HG03565 (cell line): ENCODE data around the gene PRPSAP1.
A peak's percentile ranks its signal among the peaks of the same experiment; 100 is the strongest.
"Not testable (repeated sequence)": the region's sequence is repeated elsewhere in the genome, so short reads cannot be mapped to it uniquely, and the experiment has no call there.

ENCODE experiments used
- ATAC-seq: cut with Tn5 transposase; IDR thresholded peaks from one replicate; pipeline ENCODE4 v1.9.1; 2021; ENCODE audit warnings: mild to moderate bottlenecking, moderate library complexity; ENCODE audit not compliant: unreplicated experiment

PRPSAP1 gene

GRCh38 chr17:76360461-76360860 lies 6.7 kb upstream of the PRPSAP1 start:
- no peak for ATAC-seq

GRCh38 chr17:76359776-76360175 lies 6.1 kb upstream of the PRPSAP1 start:
- ATAC-seq: not testable (repeated sequence)

DNA sequence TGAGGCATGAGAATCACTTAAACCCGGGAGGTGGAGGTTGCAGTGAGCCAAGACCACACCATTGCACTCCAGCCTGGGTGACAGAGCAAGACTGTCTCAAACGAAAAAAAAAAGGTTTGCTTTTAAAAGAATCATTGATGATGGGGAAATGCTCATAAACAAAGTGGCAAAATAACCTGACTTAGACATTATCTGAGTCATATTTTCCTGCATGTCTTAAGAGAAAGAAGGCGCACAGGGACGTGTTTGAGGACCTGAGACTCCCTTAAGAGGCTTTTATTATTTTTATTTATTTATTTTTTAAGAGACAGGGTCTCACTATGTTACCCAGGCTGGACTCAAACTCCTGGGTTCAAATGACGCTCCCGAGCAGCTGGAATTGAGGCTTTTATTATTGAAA lies 5.7 kb upstream of the PRPSAP1 start:
- ATAC-seq: no peak

DNA sequence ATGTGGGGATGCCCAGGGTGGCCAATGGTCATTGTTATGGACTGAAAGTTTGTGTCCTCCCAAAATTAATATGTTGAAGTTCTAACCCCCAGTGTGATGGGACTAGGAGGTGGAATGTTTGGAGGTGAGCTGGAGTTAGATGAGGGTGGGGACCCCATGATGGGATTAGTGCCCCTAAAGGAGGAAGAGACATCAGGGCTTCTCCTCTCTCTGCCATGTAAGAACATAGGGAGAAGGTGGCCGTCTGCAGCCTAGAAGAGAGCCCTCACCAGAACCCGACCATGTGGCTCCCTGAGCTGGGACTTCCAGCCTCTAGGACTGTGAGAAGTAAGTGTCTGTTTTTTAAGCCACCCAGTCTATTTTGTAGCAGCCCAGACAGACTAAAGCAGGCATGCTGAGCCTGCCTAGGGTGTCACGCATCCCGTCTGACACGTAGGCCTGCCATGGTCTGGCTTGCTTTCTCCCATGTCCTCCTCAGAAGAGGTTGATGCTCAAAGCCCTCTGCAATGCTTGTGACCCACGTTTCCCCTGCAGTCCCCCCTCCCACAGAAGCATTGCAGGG lies 4.0 kb upstream of the PRPSAP1 start:
- ATAC-seq: no peak

GRCh38 chr17:76356803-76357456 lies 3.2 kb upstream of the PRPSAP1 start:
- ATAC-seq: no peak

DNA sequence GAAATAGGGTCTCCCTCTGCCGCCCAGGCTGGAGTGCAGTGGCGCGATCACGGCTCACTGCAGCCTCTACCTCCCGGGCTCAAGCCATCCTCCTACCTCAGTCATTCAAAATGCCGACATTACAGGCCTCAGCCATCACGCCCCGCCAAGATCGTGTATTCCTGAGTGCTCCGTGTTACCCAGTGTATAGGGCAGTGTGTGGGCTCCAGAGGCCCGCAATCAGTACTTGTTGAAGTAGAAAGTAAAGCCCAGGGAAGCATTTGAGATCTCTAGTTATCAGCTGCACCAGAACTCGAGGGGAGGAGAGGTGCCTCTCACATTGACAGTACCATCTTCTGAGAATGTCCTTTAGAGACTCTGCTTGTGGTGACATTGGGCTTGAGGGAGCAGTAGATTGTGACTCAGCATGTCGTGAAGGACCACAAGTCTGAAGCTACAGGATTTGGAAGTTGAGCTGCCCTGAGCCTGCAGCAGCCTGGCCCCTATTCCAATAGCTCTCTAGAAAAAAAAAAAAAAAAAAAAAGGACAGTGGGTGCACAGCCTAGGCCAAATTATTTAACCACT lies 1.1 kb upstream of the PRPSAP1 start:
- no peak for ATAC-seq

GRCh38 chr17:76354317-76354729 lies 607 bp upstream of the PRPSAP1 start:
- no peak for ATAC-seq

- peak; percentile 5 for ATAC-seq
Observed at GRCh38 chr17:76353004-76353598, 615 bp downstream of the PRPSAP1 start.

DNA sequence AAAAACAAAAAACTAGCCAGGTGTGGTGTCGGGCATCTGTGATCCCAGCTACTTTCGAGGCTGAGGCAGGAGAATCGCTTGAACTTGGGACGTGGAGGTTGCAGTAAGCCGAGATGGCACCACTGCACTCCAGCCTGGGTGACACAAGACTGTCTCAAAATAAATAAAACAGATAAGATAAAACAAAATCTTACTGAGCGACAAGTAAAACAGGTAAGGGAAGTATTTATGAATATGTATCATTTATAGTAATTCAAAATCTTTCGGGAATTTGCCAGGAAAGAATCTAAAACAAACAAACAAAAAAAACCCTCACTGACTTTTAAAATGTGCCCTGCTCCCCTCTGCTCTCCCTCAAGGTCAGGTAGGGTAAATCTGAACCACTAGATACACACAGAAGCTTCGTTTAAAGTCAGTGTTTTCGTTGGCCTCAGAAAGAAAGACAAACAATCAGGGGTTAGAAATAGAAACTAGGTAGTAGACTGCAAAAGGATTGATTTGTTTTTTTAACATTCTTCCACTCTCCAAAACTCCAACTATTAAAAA lies 2.1 kb downstream of the PRPSAP1 start:
- ATAC-seq: no peak

GRCh38 chr17:76350463-76350862 lies 3.3 kb downstream of the PRPSAP1 start:
- ATAC-seq: no peak

DNA sequence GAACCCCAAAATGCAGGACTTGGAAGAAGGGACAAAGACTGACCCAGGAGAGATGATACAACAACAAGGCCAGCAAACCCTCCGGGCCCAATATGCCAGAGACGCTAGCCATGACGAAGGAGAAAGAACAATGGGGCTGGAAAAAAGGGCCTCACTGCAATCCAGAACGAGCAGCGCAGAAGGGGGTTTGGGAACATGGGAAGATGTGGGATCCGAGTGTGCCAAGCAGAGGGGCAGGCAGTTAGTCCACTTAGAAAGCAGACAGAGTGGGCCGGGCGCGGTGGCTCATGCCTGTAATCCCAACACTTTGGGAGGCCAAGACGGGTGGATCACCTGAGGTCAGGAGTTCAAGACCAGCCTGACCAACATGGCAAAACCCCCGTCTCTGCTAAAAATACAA lies 6.8 kb downstream of the PRPSAP1 start:
- ATAC-seq: not testable (repeated sequence)

DNA sequence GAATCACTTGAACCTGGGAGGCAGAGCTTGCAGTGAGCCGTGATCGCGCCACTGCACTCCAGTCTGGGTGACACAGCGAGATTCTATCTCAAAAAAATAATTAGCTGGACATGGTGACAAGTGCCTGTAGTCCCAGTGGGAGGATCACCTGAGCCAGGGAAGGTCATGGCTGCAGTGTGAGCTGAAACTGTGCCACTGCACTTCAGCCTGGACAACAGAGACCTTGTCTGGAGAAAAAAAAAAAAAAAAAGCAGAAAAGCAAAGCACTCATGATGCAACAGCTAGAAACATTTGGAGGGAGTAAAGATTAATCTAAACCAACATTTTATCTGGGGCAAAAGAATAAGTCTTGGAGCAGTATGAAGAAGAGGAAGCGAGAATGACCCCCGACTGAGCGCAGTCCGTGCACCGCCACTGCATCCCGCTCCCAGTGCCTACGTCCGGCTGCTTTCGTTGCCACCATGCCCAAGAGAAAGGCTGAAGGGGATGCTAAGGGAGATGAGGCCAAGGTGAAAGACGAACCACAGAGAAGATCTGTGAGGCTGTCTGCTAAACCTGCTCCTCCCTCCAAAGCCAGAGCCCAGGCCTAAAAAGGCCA lies 8.2 kb downstream of the PRPSAP1 start:
- no peak for ATAC-seq

DNA sequence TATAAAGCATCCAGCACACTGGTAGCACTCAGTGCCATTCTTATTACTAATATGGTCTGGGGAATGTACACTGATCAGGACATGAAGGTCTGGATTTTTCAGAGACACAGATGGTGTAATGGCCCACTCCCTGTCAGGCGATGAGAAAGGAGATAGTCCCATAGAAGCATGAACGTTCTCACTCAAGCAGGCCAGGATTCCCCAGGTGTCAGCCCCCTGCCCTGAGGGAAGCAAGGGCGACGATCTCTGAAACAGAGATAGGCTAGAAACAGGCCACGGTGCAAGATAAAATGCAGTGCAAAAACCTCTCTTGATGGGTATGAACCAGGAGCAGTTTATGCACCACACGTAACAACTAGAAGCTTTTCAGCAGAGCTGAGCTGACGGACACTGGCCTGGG lies 10.6 kb downstream of the PRPSAP1 start:
- ATAC-seq: no peak

DNA sequence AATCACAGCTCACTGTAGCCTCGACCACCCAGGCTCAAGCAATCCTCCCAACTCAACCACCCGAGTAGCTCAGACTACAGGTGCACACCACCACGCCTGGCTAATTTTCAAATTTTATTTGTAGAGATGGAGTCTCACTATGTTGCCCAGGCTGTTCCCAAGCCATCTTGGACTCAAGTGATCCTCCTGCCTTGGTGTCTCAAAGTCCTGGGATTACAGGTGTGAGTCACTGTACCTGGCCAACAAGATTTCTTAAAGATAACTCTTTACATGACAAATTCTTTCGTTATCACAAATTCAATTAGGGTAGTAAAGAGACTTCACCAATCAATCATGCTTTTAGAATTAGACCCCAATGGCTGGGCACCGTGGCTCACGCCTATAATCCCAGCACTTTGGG lies 12.4 kb downstream of the PRPSAP1 start:
- ATAC-seq: no peak

GRCh38 chr17:76337413-76337777 lies 16.3 kb downstream of the PRPSAP1 start:
- no peak for ATAC-seq

- ATAC-seq: no peak
Observed at GRCh38 chr17:76336756-76337412, 16.8 kb downstream of the PRPSAP1 start.

- ATAC-seq: no peak
Observed at GRCh38 chr17:76335716-76336381, 17.9 kb downstream of the PRPSAP1 start.

- no peak for ATAC-seq
Observed at GRCh38 chr17:76333673-76334505, 19.8 kb downstream of the PRPSAP1 start.

GRCh38 chr17:76331083-76331482 lies 22.6 kb downstream of the PRPSAP1 start:
- no peak for ATAC-seq

- ATAC-seq: no peak
Observed at GRCh38 chr17:76329664-76330063, 24.1 kb downstream of the PRPSAP1 start.
